ENCODE data around the gene ALDH4A1.
"Not testable (repeated sequence)": the region's sequence is repeated elsewhere in the genome, so short reads cannot be mapped to it uniquely, and the experiment has no call there.

Gene ALDH4A1

GRCh38 chr1:18880585-18880984, 21.8 kb downstream of the ALDH4A1 start:
- no peak for FAIRE-seq

DNA sequence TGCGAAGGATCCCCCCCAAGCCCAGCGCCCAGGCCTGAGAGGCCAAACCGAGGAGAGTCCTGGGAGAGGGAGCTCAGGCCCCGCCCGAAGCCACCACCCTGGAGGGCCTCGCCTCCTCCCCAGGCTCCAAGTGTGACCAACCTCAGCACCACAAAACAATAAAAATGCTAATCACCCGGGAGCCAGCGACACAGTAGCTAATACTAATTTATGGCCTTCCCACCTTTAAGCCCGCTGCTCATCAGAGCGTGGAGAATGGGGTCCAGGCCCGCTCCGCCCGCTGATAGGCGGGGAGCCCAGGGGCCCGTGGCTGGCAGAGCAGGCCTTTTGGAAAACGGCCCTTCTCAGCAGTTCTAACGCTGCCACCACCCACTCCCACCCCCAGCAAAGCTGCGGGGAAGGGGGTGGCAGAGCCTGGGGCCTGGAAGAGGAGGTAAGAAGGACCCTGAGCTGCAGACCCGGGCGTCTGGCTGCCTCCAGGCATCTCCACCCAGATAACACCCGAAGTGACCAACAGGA, 22.5 kb downstream of the ALDH4A1 start:
- no peak for FAIRE-seq
- DNase-seq (ENCODE audit: insufficient read length, low spot score): no peak

More at GRCh38 chr1:18880585-18880984, 21.8 kb downstream of the ALDH4A1 start:
- DNase-seq (ENCODE audit: insufficient read length, low spot score): no peak

DNA sequence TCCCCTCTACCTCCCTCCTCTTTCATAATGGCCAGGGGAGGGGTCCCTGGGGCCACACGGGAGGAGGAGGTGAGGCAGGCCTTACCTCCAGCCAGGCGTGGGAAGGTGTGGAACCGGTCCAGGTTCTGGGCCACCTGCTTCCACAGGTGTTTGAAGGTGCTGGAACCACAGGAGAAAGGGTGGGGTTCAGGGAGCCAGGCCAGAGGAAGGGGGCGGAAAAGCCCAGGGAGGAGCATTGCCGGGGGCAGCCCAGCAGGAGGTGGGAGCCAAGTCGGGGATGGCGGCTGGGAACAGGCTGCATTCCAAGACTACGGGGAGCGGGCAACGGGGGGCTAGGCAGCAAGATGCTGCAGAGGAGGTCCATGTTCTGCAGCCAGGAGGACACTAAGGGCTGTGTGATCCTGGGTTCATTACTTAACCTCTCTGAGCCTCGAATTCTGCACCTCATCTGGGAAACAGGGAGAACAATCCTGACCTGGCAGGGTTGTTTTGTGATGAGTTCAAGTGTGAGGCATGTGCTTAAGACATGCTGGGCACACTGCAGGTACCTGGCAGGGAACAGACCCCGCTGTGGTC, 23.1 kb downstream of the ALDH4A1 start:
- FAIRE-seq: no peak
- no peak for DNase-seq (ENCODE audit: insufficient read length, low spot score)

GRCh38 chr1:18878538-18879214, 23.7 kb downstream of the ALDH4A1 start:
- DNase-seq (ENCODE audit: insufficient read length, low spot score): no peak
- no peak for FAIRE-seq

GRCh38 chr1:18877282-18877681, 25.1 kb downstream of the ALDH4A1 start:
- no peak for DNase-seq (ENCODE audit: insufficient read length, low spot score)
- no peak for FAIRE-seq

DNA sequence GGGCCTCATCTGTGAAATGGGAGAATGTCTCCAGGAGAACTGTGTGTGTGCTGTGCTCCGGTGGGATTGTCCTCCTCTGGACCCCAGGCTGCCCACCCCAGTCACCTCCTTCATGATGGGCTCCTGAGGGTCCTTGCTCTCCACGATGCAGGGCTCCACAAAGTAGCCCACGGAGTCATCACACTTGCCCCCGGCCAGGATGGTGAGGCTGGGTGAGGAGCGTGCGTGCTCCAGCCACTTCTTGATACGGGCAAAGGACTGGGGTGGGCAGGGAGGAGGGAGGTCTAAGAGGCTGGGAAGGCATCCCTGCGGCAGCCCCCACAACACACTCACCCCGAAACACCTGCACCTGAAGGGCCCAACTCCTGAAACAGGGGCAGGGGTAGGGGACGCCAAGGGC, 26.1 kb downstream of the ALDH4A1 start:
- DNase-seq (ENCODE audit: insufficient read length, low spot score) (no peak), FAIRE-seq (no peak)

DNA sequence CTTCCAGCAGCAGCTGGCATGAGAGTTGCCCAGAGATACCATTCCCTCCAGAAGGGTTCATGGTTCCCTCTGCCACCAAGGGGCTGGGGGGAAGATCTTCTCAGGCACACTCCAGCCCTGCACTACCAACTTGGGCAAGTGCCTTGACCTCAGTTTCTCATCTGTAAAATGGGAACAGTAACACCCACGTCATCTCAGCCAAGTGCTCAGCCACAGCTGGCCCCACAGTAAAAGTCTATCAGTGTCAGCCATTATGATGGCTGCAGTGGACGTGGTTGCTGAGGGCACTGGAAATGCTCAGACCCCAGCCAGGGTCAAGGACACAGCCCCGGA, 26.6 kb downstream of the ALDH4A1 start:
- FAIRE-seq (no peak), DNase-seq (ENCODE audit: insufficient read length, low spot score) (no peak)

DNA sequence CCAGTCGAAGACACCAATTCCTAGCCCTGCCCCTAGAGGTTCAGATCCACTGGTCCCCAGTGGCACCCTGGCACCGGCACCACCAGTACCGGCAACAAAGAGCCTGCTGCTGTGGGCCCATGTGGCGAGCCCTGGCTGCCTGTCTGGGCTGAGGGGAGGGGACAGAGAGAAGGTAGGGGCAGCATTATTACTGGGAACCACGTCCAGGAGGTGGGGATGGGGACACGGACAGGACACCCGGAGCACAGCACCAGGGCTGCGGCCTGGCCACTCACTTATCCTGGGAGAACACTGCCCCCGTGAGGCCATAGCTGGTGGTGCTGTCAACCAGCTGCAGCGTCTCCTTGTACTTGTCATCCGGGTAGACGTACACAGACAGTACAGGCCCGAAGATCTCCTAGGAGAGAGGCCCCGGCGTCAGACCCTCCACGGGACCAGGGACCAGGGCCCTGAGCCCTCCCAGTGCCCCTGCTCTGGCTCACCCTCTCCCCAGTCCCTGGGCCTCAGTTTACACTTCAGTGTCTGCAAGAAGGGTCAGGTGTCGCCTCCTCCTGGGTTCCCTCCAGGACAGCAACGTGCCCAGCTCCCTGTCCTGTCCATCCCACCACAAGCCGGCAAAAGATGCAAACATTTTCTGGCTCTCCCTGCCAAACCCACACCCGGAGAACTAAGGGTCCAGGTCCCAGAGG, 27.1 kb downstream of the ALDH4A1 start:
- DNase-seq (ENCODE audit: insufficient read length, low spot score): peak; percentile 72
- FAIRE-seq: peak; percentile 49

GRCh38 chr1:18874600-18874999, 27.8 kb downstream of the ALDH4A1 start:
- DNase-seq (ENCODE audit: insufficient read length, low spot score) (no peak), FAIRE-seq (no peak)

DNA sequence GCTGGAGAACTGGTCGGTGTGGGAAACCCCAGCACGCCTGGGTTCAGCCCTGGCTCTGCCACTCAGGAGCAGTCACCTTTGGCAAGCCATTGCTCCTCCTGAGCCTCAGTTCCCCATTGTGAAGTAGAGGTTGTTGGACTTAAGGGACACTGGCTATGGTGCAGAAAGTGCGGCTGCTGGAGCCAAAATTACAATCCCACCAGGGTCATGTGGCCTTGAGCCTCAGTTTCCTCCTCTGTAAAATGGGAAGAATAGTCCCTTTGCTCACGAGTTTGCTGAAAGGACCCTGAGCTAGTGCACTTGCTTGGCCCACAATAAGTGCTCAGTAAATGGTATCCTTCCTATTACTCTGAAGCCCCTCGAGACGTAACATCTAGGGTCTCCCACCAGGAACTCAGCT, 28.3 kb downstream of the ALDH4A1 start:
- no peak for DNase-seq (ENCODE audit: insufficient read length, low spot score)
- no peak for FAIRE-seq

- no peak for DNase-seq (ENCODE audit: insufficient read length, low spot score)
- FAIRE-seq: no peak
Observed at GRCh38 chr1:18872071-18872611, 30.2 kb downstream of the ALDH4A1 start.

DNA sequence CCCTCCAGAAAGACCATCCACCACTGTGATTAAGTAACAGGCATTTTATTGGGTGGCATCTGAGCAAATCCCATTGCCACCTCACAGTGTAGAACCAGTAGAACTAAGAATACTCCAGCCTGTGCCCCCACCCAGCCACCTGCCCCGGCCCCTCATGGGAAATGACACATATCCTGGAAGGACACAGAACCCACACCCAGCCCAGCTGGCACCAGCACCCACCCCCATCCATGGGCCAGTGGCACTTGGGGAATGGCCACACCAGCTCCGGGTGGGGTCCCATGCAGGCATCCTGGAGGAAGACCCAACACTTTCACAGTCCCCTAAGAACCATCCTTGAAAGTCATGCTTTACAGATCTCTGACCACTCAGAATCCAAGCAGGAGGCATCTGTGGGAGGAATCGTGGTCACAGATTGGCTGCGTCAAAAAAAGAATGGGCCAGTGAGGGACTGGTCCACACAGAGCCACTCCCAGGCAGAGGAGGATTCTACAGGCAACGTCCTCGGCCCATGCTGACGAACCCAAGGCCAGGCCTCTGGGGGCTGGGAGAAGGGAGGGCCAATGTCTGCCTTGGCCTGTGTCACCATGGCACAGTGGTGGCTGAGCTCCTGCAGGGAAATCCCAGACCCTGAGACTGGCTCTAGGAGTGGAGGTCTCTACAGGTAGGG, 30.8 kb downstream of the ALDH4A1 start:
- DNase-seq (ENCODE audit: insufficient read length, low spot score) (no peak), FAIRE-seq (no peak)

DNA sequence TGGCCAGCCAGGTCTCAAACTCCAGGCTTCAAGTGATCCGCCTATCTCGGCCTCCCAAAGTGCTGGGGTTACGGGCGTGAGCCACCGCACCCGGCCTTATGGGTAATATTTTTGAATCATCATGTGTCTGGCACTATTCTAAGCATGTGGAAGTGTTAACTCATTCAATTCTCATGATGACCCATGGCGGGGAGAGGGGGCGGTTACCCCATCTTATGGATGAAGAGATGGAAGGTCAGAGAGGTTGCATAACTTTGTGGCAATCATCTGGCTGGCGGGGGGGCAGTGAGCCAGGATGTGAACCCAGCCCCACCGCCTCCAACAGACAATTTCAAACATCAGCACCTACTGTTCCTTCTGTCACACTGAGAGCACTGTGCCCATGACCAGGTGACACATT, 31.4 kb downstream of the ALDH4A1 start:
- DNase-seq (ENCODE audit: insufficient read length, low spot score): no peak

DNA sequence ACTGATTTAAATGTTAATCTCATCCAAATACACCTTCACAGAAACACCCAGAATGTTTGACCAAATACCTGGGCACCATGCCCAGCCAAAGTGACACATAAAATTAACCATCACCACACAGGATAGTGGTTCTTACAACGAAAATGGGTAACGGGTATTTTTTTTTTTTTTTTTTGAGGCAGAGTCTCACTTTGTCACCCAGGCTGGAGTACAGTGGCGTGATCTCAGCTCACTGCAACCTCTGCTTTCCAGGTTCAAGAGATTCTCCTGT, 31.8 kb downstream of the ALDH4A1 start:
- not testable (repeated sequence) for FAIRE-seq; DNase-seq (ENCODE audit: insufficient read length, low spot score)

More for the DNA sequence above, 31.4 kb downstream of the ALDH4A1 start:
- no peak for FAIRE-seq

- FAIRE-seq: no peak
- no peak for DNase-seq (ENCODE audit: insufficient read length, low spot score)
Observed at GRCh38 chr1:18869847-18870594, 32.3 kb downstream of the ALDH4A1 start.

DNA sequence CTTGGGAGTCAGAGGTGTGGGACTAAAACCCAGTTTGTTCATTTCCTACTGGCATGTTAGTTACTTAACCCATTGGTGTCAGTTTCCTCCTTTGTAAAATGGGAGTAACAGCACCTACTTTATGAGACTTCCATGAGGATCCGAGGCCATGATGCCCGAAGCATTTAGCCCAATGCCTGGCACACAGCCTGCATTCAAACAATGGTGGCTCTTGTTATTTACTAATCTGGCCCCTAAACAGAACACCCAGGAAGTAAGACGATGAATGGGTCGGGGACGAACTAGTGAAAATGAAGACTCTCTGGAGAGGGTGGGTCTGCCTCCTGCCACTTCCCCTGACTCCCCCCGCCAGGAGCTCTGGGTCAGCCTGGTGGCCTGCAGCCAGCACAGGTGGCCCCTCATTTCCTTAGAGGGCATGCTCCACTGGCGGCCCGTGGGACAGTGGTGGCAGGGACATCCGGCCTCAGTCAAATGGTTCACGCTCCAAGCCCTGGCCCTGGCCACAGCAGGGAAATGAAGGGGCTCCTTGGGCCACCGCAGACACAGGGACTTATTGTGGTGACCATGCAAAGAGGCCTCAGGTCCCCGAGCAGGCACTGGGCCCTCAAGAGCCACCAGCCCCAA, 33.4 kb downstream of the ALDH4A1 start:
- no peak for FAIRE-seq

GRCh38 chr1:18868354-18868753, 34.0 kb downstream of the ALDH4A1 start:
- FAIRE-seq: no peak
- no peak for DNase-seq (ENCODE audit: insufficient read length, low spot score)

More for the DNA sequence above, 33.4 kb downstream of the ALDH4A1 start:
- no peak for DNase-seq (ENCODE audit: insufficient read length, low spot score)

DNA sequence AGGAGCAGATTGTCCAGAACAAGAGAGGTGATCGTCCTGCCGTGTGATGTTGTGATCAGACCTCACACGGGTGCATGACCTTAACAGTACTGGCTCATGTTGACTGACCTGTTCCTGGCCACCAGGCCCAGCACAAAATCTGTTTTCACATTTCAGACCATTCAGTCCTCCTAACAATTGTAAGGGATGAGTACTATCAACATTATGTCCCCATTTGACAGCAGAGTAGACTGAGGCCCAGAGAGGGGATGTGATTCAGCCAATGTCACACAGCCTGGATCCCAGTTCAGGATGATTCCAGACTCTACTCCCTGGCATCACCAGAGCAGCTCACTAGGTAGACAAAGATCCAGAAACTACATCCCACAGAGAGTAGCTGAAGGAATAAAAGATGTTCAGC, 35.5 kb downstream of the ALDH4A1 start:
- no peak for FAIRE-seq

GRCh38 chr1:18866314-18866713, 36.0 kb downstream of the ALDH4A1 start:
- FAIRE-seq (no peak), DNase-seq (ENCODE audit: insufficient read length, low spot score) (no peak)

More for the DNA sequence above, 35.5 kb downstream of the ALDH4A1 start:
- no peak for DNase-seq (ENCODE audit: insufficient read length, low spot score)

GRCh38 chr1:18865176-18865575, 37.2 kb downstream of the ALDH4A1 start:
- FAIRE-seq: no peak

More at GRCh38 chr1:18865176-18865575, 37.2 kb downstream of the ALDH4A1 start:
- no peak for DNase-seq (ENCODE audit: insufficient read length, low spot score)
